Measurements from ENCODE around the gene GSTA4. TPM values are rescaled to one million over a fixed set of nuclear protein-coding genes. Genes with fewer than 3 reads are reported as not detected.

GSTA4 gene
- total RNA-seq, 2 experiments from 2014 or later, result 0.63 to 1.1 TPM

GRCh38 chr6:53041356-53041755 is 46.3 kb upstream of the GSTA4 start:
- no peaks in the 10 kb centered on the region for H3K79me2 ChIP-seq (ENCODE audit: insufficient read depth, low read depth, low read length)
- intact Hi-C loops (cut with micrococcal nuclease; ENCODE audit: unreplicated experiment), result no loop called here
- no TSS peak for BruUV-seq (replicated peaks)
- H3K9me2 ChIP-seq (ENCODE audit: insufficient read depth, low read length), result no peaks in the 10 kb centered on the region
- TF ChIP-seq EZH2phosphoT487 (IDR thresholded peaks at IDR 0.05; ENCODE audit: borderline replicate concordance, low read depth, low read length), result no peak
- TF ChIP-seq CTCF (conservative IDR thresholded peaks at IDR 0.05; ENCODE audit: low read length), result no peak
- H2AFZ ChIP-seq (ENCODE audit: low read length), result no peak overlapping the region
- CTCF ChIA-PET (ENCODE audit: unreplicated experiment), result no interaction called here
- no peak for DNase-seq (ENCODE audit: low spot score)
- no peak overlapping the region for H3K27ac ChIP-seq (ENCODE audit: low read depth, low read length, poor library complexity, severe bottlenecking)
- no peaks in the 10 kb centered on the region for H3K9me3 ChIP-seq (ENCODE audit: low read length)
- H3K4me3 ChIP-seq (ENCODE audit: low read depth, low read length, poor library complexity, severe bottlenecking), result no peak overlapping the region
- POLR2A ChIA-PET, result no interaction called here
- no peaks in the 10 kb centered on the region for H3K4me1 ChIP-seq (ENCODE audit: insufficient read depth, low read length, poor library complexity, severe bottlenecking)
- H3K36me3 ChIP-seq (ENCODE audit: insufficient read depth, low read length), result peaks cover 29% of the 10 kb centered on the region
- no peak overlapping the region for H3K4me2 ChIP-seq (ENCODE audit: low read length)
- H4K20me1 ChIP-seq (ENCODE audit: insufficient read depth, low read length), result no peaks in the 10 kb centered on the region

GRCh38 chr6:53038596-53038995 is 43.5 kb upstream of the GSTA4 start:
- POLR2A ChIA-PET, result interaction anchor here (0.6 kb wide), 1 partner anchor 142 kb away, joined by 3 read pairs; no protein-coding TSS in a partner anchor
- H3K9me3 ChIP-seq (ENCODE audit: low read length), result no peaks in the 10 kb centered on the region
- H3K4me1 ChIP-seq (ENCODE audit: insufficient read depth, low read length, poor library complexity, severe bottlenecking), result no peaks in the 10 kb centered on the region
- H3K79me2 ChIP-seq (ENCODE audit: insufficient read depth, low read depth, low read length), result no peaks in the 10 kb centered on the region
- H3K36me3 ChIP-seq (ENCODE audit: insufficient read depth, low read length), result peaks cover 29% of the 10 kb centered on the region
- no peaks in the 10 kb centered on the region for H3K9me2 ChIP-seq (ENCODE audit: insufficient read depth, low read length)
- intact Hi-C loops (cut with micrococcal nuclease; ENCODE audit: unreplicated experiment), result no loop called here
- H2AFZ ChIP-seq (ENCODE audit: low read length), result no peak overlapping the region
- no peaks in the 10 kb centered on the region for H4K20me1 ChIP-seq (ENCODE audit: insufficient read depth, low read length)
- no peak overlapping the region for H3K4me3 ChIP-seq (ENCODE audit: low read depth, low read length, poor library complexity, severe bottlenecking)
- H3K4me2 ChIP-seq (ENCODE audit: low read length), result no peak overlapping the region
- TF ChIP-seq CTCF (conservative IDR thresholded peaks at IDR 0.05; ENCODE audit: low read length) (no peak), EZH2phosphoT487 (IDR thresholded peaks at IDR 0.05; ENCODE audit: borderline replicate concordance, low read depth, low read length) (no peak)
- no TSS peak for BruUV-seq (replicated peaks)
- DNase-seq (ENCODE audit: low spot score), result no peak
- CTCF ChIA-PET (ENCODE audit: unreplicated experiment), result no interaction called here
- H3K27ac ChIP-seq (ENCODE audit: low read depth, low read length, poor library complexity, severe bottlenecking), result no peak overlapping the region

- H3K4me3 ChIP-seq (ENCODE audit: low read depth, low read length, poor library complexity, severe bottlenecking), result no peak overlapping the region
- H3K9me2 ChIP-seq (ENCODE audit: insufficient read depth, low read length), result no peaks in the 10 kb centered on the region
- H3K79me2 ChIP-seq (ENCODE audit: insufficient read depth, low read depth, low read length), result no peaks in the 10 kb centered on the region
- no peaks in the 10 kb centered on the region for H4K20me1 ChIP-seq (ENCODE audit: insufficient read depth, low read length)
- H3K27ac ChIP-seq (ENCODE audit: low read depth, low read length, poor library complexity, severe bottlenecking), result no peak overlapping the region
- H3K36me3 ChIP-seq (ENCODE audit: insufficient read depth, low read length), result peaks cover 29% of the 10 kb centered on the region
- intact Hi-C loops (cut with micrococcal nuclease; ENCODE audit: unreplicated experiment), result no loop called here
- BruUV-seq (replicated peaks), result no TSS peak
- H3K4me1 ChIP-seq (ENCODE audit: insufficient read depth, low read length, poor library complexity, severe bottlenecking), result no peaks in the 10 kb centered on the region
- no peak overlapping the region for H3K4me2 ChIP-seq (ENCODE audit: low read length)
- H2AFZ ChIP-seq (ENCODE audit: low read length), result no peak overlapping the region
- CTCF ChIA-PET (ENCODE audit: unreplicated experiment), result no interaction called here
- POLR2A ChIA-PET, result interaction anchor here (0.6 kb wide), 1 partner anchor 142 kb away, joined by 3 read pairs; no protein-coding TSS in a partner anchor
- no peak for TF ChIP-seq EZH2phosphoT487 (IDR thresholded peaks at IDR 0.05; ENCODE audit: borderline replicate concordance, low read depth, low read length)
- TF ChIP-seq CTCF (conservative IDR thresholded peaks at IDR 0.05; ENCODE audit: low read length), result no peak
- H3K9me3 ChIP-seq (ENCODE audit: low read length), result no peaks in the 10 kb centered on the region
- no peak for DNase-seq (ENCODE audit: low spot score)
Observed at GRCh38 chr6:53038141-53038540, 43.1 kb upstream of the GSTA4 start.
